Stimulated activated CD4-positive, alpha-beta T cell treated with anti-CD3 and anti-CD28 coated beads, Interleukin-12 subunit alpha, Interleukin-12 subunit beta, amount 100 ng/mL, for 4 hours (primary cell): ENCODE results near the gene CD151.

Experiments used
- DNase-seq: peaks from one replicate; pipeline ENCODE4 v3.0.0-alpha.2; 2020

CD151 gene

GRCh38 chr11:832529-833113 is at the start of gene CD151:
Gene CD151 (plus strand): TSS chr11:832952. CDS start chr11:836070, 3,118 bp downstream.
- DNase-seq = peak; percentile 57

- DNase-seq = no peak
Measured at GRCh38 chr11:783581-784015, 49.2 kb upstream of the CD151 start.

- no peak for DNase-seq
Measured at GRCh38 chr11:786235-787083, 46.3 kb upstream of the CD151 start.

- DNase-seq = no peak
Measured at GRCh38 chr11:787084-787675, 45.6 kb upstream of the CD151 start.

- DNase-seq = no peak
Measured at GRCh38 chr11:788009-788640, 44.6 kb upstream of the CD151 start.

- no peak for DNase-seq
Measured at GRCh38 chr11:788953-789940, 43.5 kb upstream of the CD151 start.

GRCh38 chr11:789943-790342 is 42.8 kb upstream of the CD151 start, which contains the start of gene CEND1:
Gene CEND1 (minus strand): TSS chr11:790090. CDS start chr11:788576, 1,514 bp downstream.
- DNase-seq = peak; percentile 55

GRCh38 chr11:790721-791564 is 41.8 kb upstream of the CD151 start:
- no peak for DNase-seq

GRCh38 chr11:791658-792534 is 40.9 kb upstream of the CD151 start:
- no peak for DNase-seq

- DNase-seq = no peak
Measured at GRCh38 chr11:792535-792821, 40.3 kb upstream of the CD151 start.

- no peak for DNase-seq
Measured at GRCh38 chr11:792873-793272, 39.9 kb upstream of the CD151 start.

- no peak for DNase-seq
Measured at GRCh38 chr11:793556-793955, 39.2 kb upstream of the CD151 start.

- no peak for DNase-seq
Measured at GRCh38 chr11:794013-794765, 38.6 kb upstream of the CD151 start.

- no peak for DNase-seq
Measured at GRCh38 chr11:794766-795633, 37.8 kb upstream of the CD151 start.

- DNase-seq = peak; percentile 78
Measured at GRCh38 chr11:795634-796564, 36.9 kb upstream of the CD151 start.

- DNase-seq = no peak
Measured at GRCh38 chr11:796565-797295, 36.0 kb upstream of the CD151 start.
